H9 (cell line): ENCODE data around the gene PDCD4. TPM values are rescaled to one million over a fixed set of nuclear protein-coding genes. Genes with fewer than 3 reads are reported as not detected.

Experiments used
- DNase-seq: peaks from one replicate; pipeline ENCODE4 v3.0.0-alpha.2; 2017
- H2AFZ ChIP-seq: one replicate; pipeline ENCODE4 v1.6.1; 2013; ENCODE audit warnings: mild to moderate bottlenecking, low read length, control low read depth, moderate library complexity
- H2AK5ac ChIP-seq: 2 replicates; pipeline ENCODE4 v1.6.1; 2013; ENCODE audit warnings: low read length, control low read depth, mixed read lengths; ENCODE audit not compliant: insufficient read length
- H2BK120ac ChIP-seq: one replicate; pipeline ENCODE4 v1.6.1; 2013; ENCODE audit warnings: low read depth, mild to moderate bottlenecking, low read length, control low read depth, inconsistent platforms; ENCODE audit not compliant: poor library complexity, severe bottlenecking
- H2BK12ac ChIP-seq: 2 replicates; pipeline ENCODE4 v1.6.1; 2013; ENCODE audit warnings: low read length, control low read depth, mixed read lengths, low read depth; ENCODE audit not compliant: insufficient read length
- H2BK15ac ChIP-seq: 2 replicates; pipeline ENCODE4 v1.6.1; 2013; ENCODE audit warnings: low read depth, low read length, control low read depth
- H2BK20ac ChIP-seq: one replicate; pipeline ENCODE4 v1.6.1; 2013; ENCODE audit warnings: low read depth, mild to moderate bottlenecking, low read length, control low read depth, inconsistent platforms; ENCODE audit not compliant: poor library complexity, severe bottlenecking
- H2BK5ac ChIP-seq: 2 replicates; pipeline ENCODE4 v1.6.1; 2013; ENCODE audit warnings: low read length, control low read depth, mixed read lengths; ENCODE audit not compliant: insufficient read length
- H3K14ac ChIP-seq: 2 replicates; pipeline ENCODE4 v1.6.1; 2013; ENCODE audit warnings: low read length, control low read depth; ENCODE audit not compliant: insufficient read depth
- H3K18ac ChIP-seq: 2 replicates; pipeline ENCODE4 v1.6.1; 2013; ENCODE audit warnings: low read depth, mild to moderate bottlenecking, mixed read lengths, low read length, control low read depth; ENCODE audit not compliant: insufficient read length
- H3K23ac ChIP-seq: 2 replicates; pipeline ENCODE4 v1.6.1; 2013; ENCODE audit warnings: low read length, control low read depth, mixed read lengths, low read depth; ENCODE audit not compliant: insufficient read length
- H3K23me2 ChIP-seq: 2 replicates; pipeline ENCODE4 v1.6.1; 2013; ENCODE audit warnings: low read depth, mild to moderate bottlenecking, mixed read lengths, low read length, control low read depth; ENCODE audit not compliant: insufficient read length, poor library complexity, severe bottlenecking
- H3K27ac ChIP-seq: 2 replicates; pipeline ENCODE4 v1.5.1; 2013; ENCODE audit warnings: low read length, control low read depth, mixed read lengths, low read depth; ENCODE audit not compliant: insufficient read length
- H3K27me3 ChIP-seq: 2 replicates; pipeline ENCODE4 v1.6.1; 2013; ENCODE audit warnings: low read length, control low read depth, inconsistent platforms; ENCODE audit not compliant: insufficient read depth
- H3K4ac ChIP-seq: 2 replicates; pipeline ENCODE4 v1.6.1; 2013; ENCODE audit warnings: low read depth, mild to moderate bottlenecking, control low read depth, inconsistent platforms, low read length, moderate library complexity
- H3K4me1 ChIP-seq: 2 replicates; pipeline ENCODE4 v1.6.1; 2013; ENCODE audit warnings: low read length, control low read depth, inconsistent platforms; ENCODE audit not compliant: insufficient read depth
- H3K4me2 ChIP-seq: 2 replicates; pipeline ENCODE4 v1.6.1; 2013; ENCODE audit warnings: low read length, control low read depth, mixed read lengths; ENCODE audit not compliant: insufficient read length, insufficient read depth
- H3K56ac ChIP-seq: 2 replicates; pipeline ENCODE4 v1.6.1; 2013; ENCODE audit warnings: low read depth, mild to moderate bottlenecking, mixed read lengths, low read length, control low read depth; ENCODE audit not compliant: insufficient read length
- H3K79me1 ChIP-seq: 2 replicates; pipeline ENCODE4 v1.6.1; 2013; ENCODE audit warnings: low read depth, mild to moderate bottlenecking, moderate library complexity, low read length, control low read depth, inconsistent platforms; ENCODE audit not compliant: insufficient read depth, poor library complexity, severe bottlenecking
- H3K79me2 ChIP-seq: 2 replicates; pipeline ENCODE4 v1.6.1; 2013; ENCODE audit warnings: low read length, control low read depth, inconsistent platforms; ENCODE audit not compliant: insufficient read depth
- H3K9ac ChIP-seq: 2 replicates; pipeline ENCODE4 v1.6.1; 2013; ENCODE audit warnings: low read length, control low read depth, mixed read lengths; ENCODE audit not compliant: insufficient read length; ENCODE audit errors: extremely low read depth
- H3K9me3 ChIP-seq: one replicate; pipeline ENCODE4 v1.6.1; 2013; ENCODE audit warnings: low read depth, low read length, inconsistent platforms; ENCODE audit not compliant: control insufficient read depth
- H3T11ph ChIP-seq: one replicate; pipeline ENCODE4 v1.6.1; 2013; ENCODE audit warnings: mild to moderate bottlenecking, low read length, control low read depth, inconsistent platforms
- H4K20me1 ChIP-seq: one replicate; pipeline ENCODE4 v1.6.1; 2013; ENCODE audit not compliant: control insufficient read depth, insufficient read length, insufficient read depth
- H4K5ac ChIP-seq: 2 replicates; pipeline ENCODE4 v1.6.1; 2013; ENCODE audit warnings: low read depth, mild to moderate bottlenecking, mixed read lengths, low read length, control low read depth; ENCODE audit not compliant: insufficient read length
- H4K8ac ChIP-seq: replicated peaks from 2 replicates; pipeline ENCODE4 v1.6.1; 2013; ENCODE audit warnings: low read length, control low read depth, mixed read lengths, low read depth; ENCODE audit not compliant: insufficient read length
- H4K91ac ChIP-seq: 2 replicates; pipeline ENCODE4 v1.6.1; 2013; ENCODE audit warnings: low read depth, mild to moderate bottlenecking, moderate library complexity, mixed read lengths, low read length, control low read depth; ENCODE audit not compliant: insufficient read length
- H3K27ac Mint-ChIP-seq, 3 experiments: 2 replicates in 2 of 3; 3 replicates in 1 of 3; pipeline ENCODE4 v1.8.0; 2020 to 2021; ENCODE audit warnings: mixed read lengths in 3 of 3, mild to moderate bottlenecking in 1 of 3, moderate library complexity in 1 of 3
- H3K27me3 Mint-ChIP-seq: 2 replicates; pipeline ENCODE4 v1.8.0; 2021; ENCODE audit warnings: low read depth, mild to moderate bottlenecking, moderate library complexity, mixed read lengths
- H3K36me3 Mint-ChIP-seq, 3 experiments: 2 replicates in 2 of 3; 3 replicates in 1 of 3; pipeline ENCODE4 v1.8.0; 2020 to 2021; ENCODE audit warnings: low read depth in 3 of 3, mixed read lengths in 3 of 3; ENCODE audit not compliant: insufficient read depth in 1 of 3
- H3K4me1 Mint-ChIP-seq, 2 experiments: 2 replicates each; pipeline ENCODE4 v1.8.0; 2020; ENCODE audit warnings: mixed read lengths in 2 of 2
- H3K4me3 Mint-ChIP-seq, 2 experiments: 2 replicates in 1 of 2; 3 replicates in 1 of 2; pipeline ENCODE4 v1.8.0; 2020 to 2021; ENCODE audit warnings: mild to moderate bottlenecking in 2 of 2, mixed read lengths in 2 of 2, moderate library complexity in 1 of 2
- H3K9me3 Mint-ChIP-seq, 2 experiments: 2 replicates in 1 of 2; 3 replicates in 1 of 2; pipeline ENCODE4 v1.8.0; 2020; ENCODE audit warnings: mild to moderate bottlenecking in 2 of 2, mixed read lengths in 2 of 2, moderate library complexity in 1 of 2
- WGBS: extraction: QIAGEN DNeasy Blood & Tissue Kit; methylation state at CpG from one replicate; pipeline ENCODE4 v1.1.7; 2013; ENCODE audit warnings: missing lambda C conversion rate, low lambda C conversion rate, mixed read lengths; ENCODE audit not compliant: insufficient read length; ENCODE audit errors: extremely low coverage; 5-methylcytosine and 5-hydroxymethylcytosine counted together
- total RNA-seq: library from RNA; stranded (reverse); gene quantifications from 2 replicates; pipeline ENCODE4 v1.2.1, GENCODE V29; 2021
- TF ChIP-seq, protein P1 (sequence below): fragments of 200-600 bp; sonication (generic); conservative IDR thresholded peaks from 3 replicates; pipeline ENCODE4 v1.8.0; 2021; ENCODE audit warnings: antibody characterized with exemption, mild to moderate bottlenecking

PDCD4 gene
- total RNA-seq, 1 experiment from 2014 or later = 29.3 TPM

DNA sequence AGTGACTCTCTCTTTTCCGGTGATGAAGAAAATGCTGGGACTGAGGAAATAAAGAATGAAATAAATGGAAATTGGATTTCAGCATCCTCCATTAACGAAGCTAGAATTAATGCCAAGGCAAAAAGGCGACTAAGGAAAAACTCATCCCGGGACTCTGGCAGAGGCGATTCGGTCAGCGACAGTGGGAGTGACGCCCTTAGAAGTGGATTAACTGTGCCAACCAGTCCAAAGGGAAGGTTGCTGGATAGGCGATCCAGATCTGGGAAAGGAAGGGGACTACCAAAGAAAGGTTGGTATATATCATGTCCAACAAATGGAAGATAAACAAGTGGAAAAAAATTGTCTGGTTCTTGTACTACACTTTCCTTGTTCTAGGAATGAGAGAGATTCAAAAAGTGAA is 9.5 kb downstream of the PDCD4 start:
- H2BK15ac ChIP-seq = no peak overlapping the region
- no peak overlapping the region for H4K5ac ChIP-seq
- no CpG with 5 or more reads among the region's 9 CpGs for WGBS
- no peak overlapping the region for H3K9ac ChIP-seq
- H3K79me1 ChIP-seq = no peaks in the 10 kb centered on the region
- H3K4me1 ChIP-seq = no peaks in the 10 kb centered on the region
- H2BK120ac ChIP-seq = no peak overlapping the region
- H3K9me3 ChIP-seq = no peaks in the 10 kb centered on the region
- no peak for DNase-seq
- no peak overlapping the region for H2AK5ac ChIP-seq
- TF ChIP-seq, protein P1, sequence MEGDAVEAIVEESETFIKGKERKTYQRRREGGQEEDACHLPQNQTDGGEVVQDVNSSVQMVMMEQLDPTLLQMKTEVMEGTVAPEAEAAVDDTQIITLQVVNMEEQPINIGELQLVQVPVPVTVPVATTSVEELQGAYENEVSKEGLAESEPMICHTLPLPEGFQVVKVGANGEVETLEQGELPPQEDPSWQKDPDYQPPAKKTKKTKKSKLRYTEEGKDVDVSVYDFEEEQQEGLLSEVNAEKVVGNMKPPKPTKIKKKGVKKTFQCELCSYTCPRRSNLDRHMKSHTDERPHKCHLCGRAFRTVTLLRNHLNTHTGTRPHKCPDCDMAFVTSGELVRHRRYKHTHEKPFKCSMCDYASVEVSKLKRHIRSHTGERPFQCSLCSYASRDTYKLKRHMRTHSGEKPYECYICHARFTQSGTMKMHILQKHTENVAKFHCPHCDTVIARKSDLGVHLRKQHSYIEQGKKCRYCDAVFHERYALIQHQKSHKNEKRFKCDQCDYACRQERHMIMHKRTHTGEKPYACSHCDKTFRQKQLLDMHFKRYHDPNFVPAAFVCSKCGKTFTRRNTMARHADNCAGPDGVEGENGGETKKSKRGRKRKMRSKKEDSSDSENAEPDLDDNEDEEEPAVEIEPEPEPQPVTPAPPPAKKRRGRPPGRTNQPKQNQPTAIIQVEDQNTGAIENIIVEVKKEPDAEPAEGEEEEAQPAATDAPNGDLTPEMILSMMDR = no peak
- H3K18ac ChIP-seq = no peak overlapping the region
- H2BK12ac ChIP-seq = no peak overlapping the region
- Mint-ChIP-seq H3K4me1 (no peaks in the 10 kb centered on the region), H3K4me3 (no peak overlapping the region), H3K36me3 (peaks cover 0 to 31% (median 10%) of the 10 kb centered on the region in 3 experiments; a peak in 4 of 7 replicates), H3K27ac (no peak overlapping the region), H3K27me3 (no peaks in the 10 kb centered on the region), H3K9me3 (no peaks in the 10 kb centered on the region)
- H3K56ac ChIP-seq = no peak overlapping the region
- H3K23me2 ChIP-seq = no peaks in the 10 kb centered on the region
- no peak overlapping the region for H3K14ac ChIP-seq
- H4K91ac ChIP-seq = no peak overlapping the region
- H3K4ac ChIP-seq = no peak overlapping the region
- no peak overlapping the region for H4K8ac ChIP-seq
- H3K79me2 ChIP-seq = no peaks in the 10 kb centered on the region
- H3K23ac ChIP-seq = no peak overlapping the region
- H4K20me1 ChIP-seq = no peaks in the 10 kb centered on the region
- no peak overlapping the region for H2AFZ ChIP-seq
- H3T11ph ChIP-seq = no peak overlapping the region
- no peak overlapping the region for H3K27ac ChIP-seq
- no peaks in the 10 kb centered on the region for H3K27me3 ChIP-seq
- H3K4me2 ChIP-seq = no peak overlapping the region
- no peak overlapping the region for H2BK20ac ChIP-seq
- no peak overlapping the region for H2BK5ac ChIP-seq
